Stomach (tissue), 9 donors: Measurements from ENCODE around the gene SYNE2. TPM values are rescaled to one million over a fixed set of nuclear protein-coding genes. Genes with fewer than 3 reads are reported as not detected.

Source experiments
- DNase-seq, 2 donors: peaks; one replicate each; pipeline versions ENCODE4 v3.0.0 to v3.0.0-alpha.2; 2013 to 2019
- H3K27ac ChIP-seq, 5 donors: fragments of 200-600 bp in 4 of 5; sonication (generic) in 4 of 5; one replicate each; pipeline ENCODE4 v1.5.1; 2013 to 2019; ENCODE audit warnings: mild to moderate bottlenecking in 1 of 5, moderate library complexity in 1 of 5
- H3K27me3 ChIP-seq, 3 donors: fragments of 200-600 bp; sonication (generic); one replicate each; pipeline ENCODE4 v1.5.1; 2017 to 2019; ENCODE audit warnings: mixed run types in 1 of 3
- H3K36me3 ChIP-seq, 4 donors: fragments of 200-600 bp; sonication (generic); 1 replicate in 3 of 4; 2 replicates in 1 of 4; pipeline ENCODE4 v1.5.1; 2016 to 2019
- H3K4me1 ChIP-seq, 4 donors: fragments of 200-600 bp; sonication (generic); one replicate each; pipeline ENCODE4 v1.5.1; 2016 to 2019
- H3K4me3 ChIP-seq, 4 donors: fragments of 200-600 bp; sonication (generic) in 3 of 4; one replicate each; pipeline ENCODE4 v1.5.1; 2016 to 2019; ENCODE audit warnings: mild to moderate bottlenecking in 1 of 4
- H3K9me3 ChIP-seq, 4 donors: fragments of 200-600 bp; sonication (generic); one replicate each; pipeline ENCODE4 v1.5.1; 2016 to 2019
- CTCF ChIP-seq, 7 experiments: fragments of 450-650 bp in 4 of 7; fragments of 200-600 bp in 3 of 7; sonication (generic) in 3 of 7; IDR thresholded peaks; one replicate each; pipeline ENCODE4 v1.5.1; 2016 to 2019; ENCODE audit warnings: antibody characterized with exemption in 7 of 7, control low read depth in 2 of 7, mild to moderate bottlenecking in 1 of 7
- EP300 ChIP-seq: sonication (generic); formaldehyde crosslinking; IDR thresholded peaks from one replicate; pipeline ENCODE4 v1.6.1; 2017; ENCODE audit warnings: antibody characterized with exemption
- POLR2A ChIP-seq, 4 donors: fragments of 450-650 bp; IDR thresholded peaks; one replicate each; pipeline ENCODE4 v1.6.1; 2016; ENCODE audit warnings: antibody characterized with exemption in 4 of 4, control low read depth in 2 of 4, mild to moderate bottlenecking in 1 of 4, moderate library complexity in 1 of 4
- POLR2AphosphoS5 ChIP-seq, 3 donors: sonication (generic); formaldehyde crosslinking; IDR thresholded peaks; one replicate each; pipeline ENCODE4 v1.6.1; 2016; ENCODE audit warnings: antibody characterized with exemption in 3 of 3
- WGBS, 5 donors: extraction: QIAGEN DNeasy Blood & Tissue Kit in 3 of 5; methylation state at CpG; one replicate each; pipeline versions ENCODE4 v1.1.5 to v1.1.7; 2013 to 2018; 5-methylcytosine and 5-hydroxymethylcytosine counted together
- intact Hi-C: fragments of 100-400 bp; cut with DNase I; formaldehyde crosslinking; loops from one replicate; pipeline ENCODE4 v1.15.1; 2023; ENCODE audit warnings: low total_unique reads
- polyA plus RNA-seq, 3 donors: library from polyadenylated mRNA; stranded (reverse); fragments of 200-250 nt; gene quantifications; one replicate each; pipeline ENCODE4 v1.2.3, GENCODE V29; 2013
- total RNA-seq, 5 donors: library from RNA; depleted of rRNA; stranded (reverse); fragments of >200 nt; gene quantifications; one replicate each; pipeline versions ENCODE4 v1.1.0 to v1.2.3, GENCODE V29; 2014 to 2016
- donor health status: healthy with polysubstance abuse.
- donor health status: Bipolar disorder and iron deficiency.
- donor health status: healthy.

SYNE2 gene
- total and polyA plus RNA-seq, 8 donors, result 14.4 to 280 (median 120) TPM

GRCh38 chr14:63995285-63995684, 142.5 kb downstream of the SYNE2 start:
- H3K36me3 ChIP-seq, result peaks cover 15 to 92% (median 70%) of the 10 kb centered on the region in 4 donors
- no peak overlapping the region for H3K27ac ChIP-seq
- H3K4me1 ChIP-seq, result no peaks in the 10 kb centered on the region
- TF ChIP-seq POLR2AphosphoS5 (IDR thresholded peaks at IDR 0.05), result no peak
- TF ChIP-seq EP300, result no peak
- TF ChIP-seq POLR2A (IDR thresholded peaks at IDR 0.05), result no peak
- no peak for TF ChIP-seq CTCF (IDR thresholded peaks at IDR 0.05)
- no peaks in the 10 kb centered on the region for H3K9me3 ChIP-seq
- no peak for DNase-seq
- 79 to 88% (median 83%) methylated on average over 4 of the region's 4 CpGs for WGBS, 5 donors
- intact Hi-C loops, result no loop called here
- no peak overlapping the region for H3K4me3 ChIP-seq
- no peaks in the 10 kb centered on the region for H3K27me3 ChIP-seq

DNA sequence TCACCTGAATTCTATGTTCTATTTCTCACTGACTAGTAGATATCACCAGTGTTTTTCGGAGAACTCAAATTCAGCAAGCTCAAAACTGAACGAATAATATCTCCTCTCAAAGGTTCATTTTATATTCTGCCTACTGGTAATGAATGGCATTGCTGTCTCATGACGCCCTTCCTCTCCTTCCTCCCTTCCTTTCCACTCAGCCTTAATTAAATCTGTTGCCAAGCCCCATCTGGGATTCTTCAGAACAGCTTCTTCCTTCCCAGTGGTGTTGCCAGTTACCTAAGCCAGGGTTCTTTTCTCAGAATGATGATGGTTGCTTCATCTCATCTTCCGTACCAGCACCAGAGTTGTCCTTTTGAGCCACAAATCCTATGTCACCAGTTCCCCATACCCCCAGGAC, 143.2 kb downstream of the SYNE2 start:
- WGBS, 5 donors, result 79 to 95% (median 88%) methylated on average over 4 of the region's 4 CpGs
- H3K4me1 ChIP-seq, result no peaks in the 10 kb centered on the region
- peaks cover 15 to 92% (median 73%) of the 10 kb centered on the region in 4 donors for H3K36me3 ChIP-seq
- no peaks in the 10 kb centered on the region for H3K27me3 ChIP-seq
- intact Hi-C loops, result no loop called here
- no peak for DNase-seq
- no peak overlapping the region for H3K4me3 ChIP-seq
- H3K27ac ChIP-seq, result no peak overlapping the region
- TF ChIP-seq POLR2AphosphoS5 (IDR thresholded peaks at IDR 0.05) (no peak), POLR2A (IDR thresholded peaks at IDR 0.05) (no peak), CTCF (IDR thresholded peaks at IDR 0.05) (no peak), EP300 (no peak)
- H3K9me3 ChIP-seq, result no peaks in the 10 kb centered on the region

DNA sequence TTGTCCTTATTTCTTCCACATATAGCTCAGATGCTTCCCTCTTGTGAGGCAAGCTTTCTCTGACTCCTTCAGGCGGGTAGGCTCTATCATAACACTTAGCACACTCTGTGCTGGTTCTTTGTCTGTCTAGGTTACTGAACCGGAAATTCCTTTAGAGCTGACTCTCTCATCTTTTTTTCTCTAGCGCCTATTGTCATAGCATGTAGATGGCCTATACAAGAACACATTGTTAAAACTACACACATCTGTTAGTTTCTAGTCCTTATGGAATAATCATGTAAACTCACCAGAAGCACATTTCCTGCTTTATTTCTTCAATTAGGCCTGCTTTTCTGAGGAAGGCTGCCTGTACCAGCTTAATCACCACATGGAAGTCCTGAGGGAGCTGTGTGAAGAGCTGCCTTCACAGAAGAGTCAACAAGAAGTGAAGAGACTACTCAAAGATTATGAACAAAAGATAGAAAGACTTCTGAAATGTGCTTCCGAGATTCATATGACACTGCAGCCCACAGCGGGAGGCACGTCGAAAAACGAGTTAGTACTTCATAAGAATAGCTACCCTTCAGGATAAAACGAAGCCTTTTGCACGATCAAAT, 143.9 kb downstream of the SYNE2 start:
- intact Hi-C loops, result no loop called here
- TF ChIP-seq EP300, result no peak
- no peak overlapping the region for H3K27ac ChIP-seq
- no peak overlapping the region for H3K4me3 ChIP-seq
- DNase-seq, result no peak
- H3K9me3 ChIP-seq, result no peaks in the 10 kb centered on the region
- no peaks in the 10 kb centered on the region for H3K27me3 ChIP-seq
- peaks cover 13 to 92% (median 73%) of the 10 kb centered on the region in 4 donors for H3K36me3 ChIP-seq
- no peaks in the 10 kb centered on the region for H3K4me1 ChIP-seq
- WGBS, 5 donors, result 92 to 95% (median 93%) methylated on average over 10 of the region's 10 CpGs

DNA sequence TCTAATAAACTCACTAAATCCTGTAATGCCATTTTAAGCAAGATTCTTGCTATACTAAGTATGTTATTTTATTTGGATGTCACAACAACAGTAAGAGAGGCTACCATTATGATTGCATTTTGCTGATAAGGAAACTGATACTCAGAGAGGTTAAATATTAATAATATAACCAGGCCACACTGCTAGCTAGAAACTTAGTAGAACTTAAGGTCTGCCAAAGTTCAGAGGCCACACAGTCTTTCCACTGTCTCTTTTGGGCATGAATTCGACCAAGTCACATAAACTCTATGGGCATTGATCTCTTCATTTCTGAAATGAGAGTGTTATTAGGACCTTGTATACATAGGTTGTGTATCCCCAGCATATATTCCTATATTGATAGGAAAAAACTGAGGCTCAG, 147.9 kb downstream of the SYNE2 start:
- no peak overlapping the region for H3K27ac ChIP-seq
- peaks cover 9 to 96% (median 95%) of the 10 kb centered on the region in 4 donors for H3K36me3 ChIP-seq
- WGBS, 5 donors, result 63 to 89% (median 75%) methylated on average over 1 of the region's 1 CpG
- no peak for DNase-seq
- intact Hi-C loops, result no loop called here
- no peaks in the 10 kb centered on the region for H3K4me1 ChIP-seq
- H3K9me3 ChIP-seq, result no peaks in the 10 kb centered on the region
- H3K4me3 ChIP-seq, result no peak overlapping the region
- TF ChIP-seq CTCF (IDR thresholded peaks at IDR 0.05) (no peak), POLR2A (IDR thresholded peaks at IDR 0.05) (no peak), EP300 (no peak), POLR2AphosphoS5 (IDR thresholded peaks at IDR 0.05) (no peak)
- H3K27me3 ChIP-seq, result no peaks in the 10 kb centered on the region

GRCh38 chr14:64005822-64006221, 153.0 kb downstream of the SYNE2 start:
- H3K36me3 ChIP-seq, result peaks cover 0 to 83% (median 80%) of the 10 kb centered on the region in 4 donors
- H3K9me3 ChIP-seq, result no peaks in the 10 kb centered on the region
- WGBS, 5 donors, result 93 to 97% (median 94%) methylated on average over 2 of the region's 2 CpGs
- TF ChIP-seq CTCF (IDR thresholded peaks at IDR 0.05) (no peak), POLR2A (IDR thresholded peaks at IDR 0.05) (no peak), EP300 (no peak), POLR2AphosphoS5 (IDR thresholded peaks at IDR 0.05) (no peak)
- DNase-seq, result no peak
- H3K4me3 ChIP-seq, result no peak overlapping the region
- no peaks in the 10 kb centered on the region for H3K4me1 ChIP-seq
- H3K27ac ChIP-seq, result no peak overlapping the region
- H3K27me3 ChIP-seq, result no peaks in the 10 kb centered on the region
- intact Hi-C loops, result no loop called here
